IPS-15b (cell line): ENCODE data around the gene CLVS2.

Source experiments
- H3K27me3 ChIP-seq: one replicate; pipeline ENCODE4 v1.6.1; 2013; ENCODE audit warnings: low read length; ENCODE audit not compliant: control insufficient read depth, insufficient read depth
- H3K36me3 ChIP-seq: one replicate; pipeline ENCODE4 v1.6.1; 2013; ENCODE audit warnings: low read length; ENCODE audit not compliant: control insufficient read depth, insufficient read depth
- H3K4me1 ChIP-seq: one replicate; pipeline ENCODE4 v1.6.1; 2013; ENCODE audit warnings: mild to moderate bottlenecking, low read length; ENCODE audit not compliant: control insufficient read depth, insufficient read depth
- H3K4me3 ChIP-seq: one replicate; pipeline ENCODE4 v1.5.1; 2013; ENCODE audit warnings: low read depth, low read length
- H3K9ac ChIP-seq: one replicate; pipeline ENCODE4 v1.6.1; 2013; ENCODE audit warnings: low read depth, mild to moderate bottlenecking, low read length
- H3K9me3 ChIP-seq: one replicate; pipeline ENCODE4 v1.6.1; 2013; ENCODE audit warnings: mild to moderate bottlenecking, low read length; ENCODE audit not compliant: control insufficient read depth, insufficient read depth

The CLVS2 gene, protein sequence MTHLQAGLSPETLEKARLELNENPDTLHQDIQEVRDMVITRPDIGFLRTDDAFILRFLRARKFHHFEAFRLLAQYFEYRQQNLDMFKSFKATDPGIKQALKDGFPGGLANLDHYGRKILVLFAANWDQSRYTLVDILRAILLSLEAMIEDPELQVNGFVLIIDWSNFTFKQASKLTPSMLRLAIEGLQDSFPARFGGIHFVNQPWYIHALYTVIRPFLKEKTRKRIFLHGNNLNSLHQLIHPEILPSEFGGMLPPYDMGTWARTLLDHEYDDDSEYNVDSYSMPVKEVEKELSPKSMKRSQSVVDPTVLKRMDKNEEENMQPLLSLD

DNA sequence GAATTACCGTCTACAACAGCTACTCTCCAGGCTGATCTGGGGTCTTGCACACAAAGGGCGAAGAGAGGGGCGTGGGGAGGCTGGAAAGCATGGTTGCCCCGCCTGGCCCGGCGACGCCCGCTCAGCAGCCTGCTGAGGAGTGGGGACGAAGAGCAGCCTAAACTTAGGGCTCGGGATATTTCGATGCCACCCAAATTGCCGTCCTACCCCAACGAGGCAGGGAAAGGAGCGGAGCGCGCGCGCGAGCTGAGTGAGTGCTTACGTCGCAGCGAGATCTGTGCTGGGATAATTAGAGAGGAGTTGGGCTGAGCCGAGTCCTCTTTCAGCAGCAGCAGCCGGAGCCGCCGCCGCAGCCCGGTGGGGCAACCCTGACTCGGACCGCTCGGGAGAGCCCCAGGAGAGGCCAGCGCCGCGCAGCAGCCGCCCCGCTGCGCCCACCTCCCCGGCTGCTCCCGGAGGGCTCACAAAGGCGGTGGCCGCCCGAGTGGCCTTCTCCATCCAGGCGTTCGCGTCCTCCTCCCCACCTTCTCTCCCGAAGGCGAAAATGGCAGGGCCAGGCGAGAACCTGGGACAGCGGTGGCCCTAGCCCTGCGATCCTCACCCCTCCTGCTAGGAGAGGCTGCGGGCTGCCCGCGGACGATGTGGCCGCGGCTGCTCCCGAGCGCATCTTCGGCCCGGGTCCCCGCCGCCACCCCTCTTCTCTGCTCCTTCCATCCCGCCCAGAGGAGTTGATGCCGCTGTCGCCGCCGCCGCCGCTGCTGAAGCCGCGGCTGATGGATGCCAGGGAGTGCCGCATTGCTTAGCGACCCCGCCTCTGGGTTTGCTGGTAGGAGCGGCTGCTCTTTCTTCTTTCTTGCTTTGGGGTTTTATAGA is at the start of gene CLVS2:
TSS of gene CLVS2 (plus strand) at position 315 of the 873 bp plus-strand sequence. CDS start 1,543 bp downstream, outside the sequence.
- Histone ChIP-seq H3K36me3 (no peaks in the 10 kb centered on the region), H3K4me1 (no peaks in the 10 kb centered on the region), H3K9ac (no peak within 1 kb of the TSS), H3K27me3 (peaks cover 59% of the 10 kb centered on the region), H3K4me3 (peak within 1 kb of the TSS; percentile 68), H3K9me3 (no peaks in the 10 kb centered on the region)

DNA sequence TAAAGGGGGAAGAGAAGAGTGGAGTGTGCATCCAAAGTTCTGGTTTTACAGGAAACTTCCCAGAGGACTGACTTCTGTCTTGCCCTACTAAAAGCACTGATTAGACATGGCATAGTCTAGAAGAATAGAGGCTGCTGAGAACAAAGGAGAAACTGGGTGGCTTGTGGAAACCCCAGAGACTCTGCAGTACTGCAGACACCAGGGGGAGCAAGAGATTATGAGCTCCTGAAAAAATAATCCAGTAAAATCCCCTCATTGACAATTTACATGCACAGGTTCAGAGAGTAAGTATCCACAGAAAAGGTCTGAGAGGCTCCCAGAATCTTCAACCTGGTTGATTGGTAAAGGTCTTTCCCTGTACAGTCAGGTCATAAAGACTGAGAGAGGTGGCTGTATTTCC is 48.7 kb upstream of the CLVS2 start:
- Histone ChIP-seq H3K9ac (no peak overlapping the region), H3K4me3 (no peak overlapping the region), H3K4me1 (no peaks in the 10 kb centered on the region), H3K27me3 (no peaks in the 10 kb centered on the region), H3K9me3 (no peaks in the 10 kb centered on the region), H3K36me3 (no peaks in the 10 kb centered on the region)

DNA sequence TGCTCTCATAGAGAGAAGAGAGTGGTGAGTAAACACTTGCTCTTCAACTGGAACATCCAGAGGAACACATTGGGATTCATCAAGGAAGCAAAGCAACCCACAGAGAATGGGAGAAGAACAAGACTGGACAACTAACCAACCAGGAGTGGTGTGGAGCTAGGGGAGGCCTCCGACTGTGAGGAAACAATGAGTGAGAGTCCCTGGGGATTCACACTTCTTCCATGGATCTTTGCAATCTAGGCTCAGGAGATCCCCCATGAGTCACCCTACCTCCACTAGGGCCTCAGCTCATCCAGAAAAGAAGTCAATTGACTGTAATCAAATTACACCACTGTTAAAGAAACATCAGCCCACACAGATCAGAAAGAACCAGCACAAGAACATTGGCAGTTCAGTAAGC is 42.3 kb upstream of the CLVS2 start:
- Histone ChIP-seq H3K9me3 (no peaks in the 10 kb centered on the region), H3K9ac (no peak overlapping the region), H3K4me3 (no peak overlapping the region), H3K27me3 (no peaks in the 10 kb centered on the region), H3K4me1 (no peaks in the 10 kb centered on the region), H3K36me3 (no peaks in the 10 kb centered on the region)

DNA sequence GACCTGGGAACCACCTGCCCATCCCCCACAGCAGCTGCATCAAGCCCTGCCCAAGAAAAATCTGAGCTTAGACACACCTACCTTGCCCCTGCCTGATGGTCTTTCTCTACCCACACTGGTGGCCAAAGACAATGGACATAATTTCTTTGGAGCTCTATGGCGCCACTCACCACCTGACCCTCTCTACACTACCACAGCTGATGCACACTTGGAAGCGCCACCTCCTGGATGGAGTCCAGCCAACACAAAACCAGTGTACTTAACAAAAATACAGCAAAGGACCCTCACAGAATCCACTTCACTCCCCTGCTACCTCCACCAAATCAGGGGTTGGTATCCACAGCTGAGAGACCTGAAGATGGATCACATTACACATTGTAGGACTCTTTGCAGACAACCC is 39.7 kb upstream of the CLVS2 start:
- H3K9me3 ChIP-seq: no peaks in the 10 kb centered on the region
- H3K9ac ChIP-seq: no peak overlapping the region
- H3K27me3 ChIP-seq: no peaks in the 10 kb centered on the region
- no peaks in the 10 kb centered on the region for H3K4me1 ChIP-seq
- H3K36me3 ChIP-seq: no peaks in the 10 kb centered on the region
- no peak overlapping the region for H3K4me3 ChIP-seq

DNA sequence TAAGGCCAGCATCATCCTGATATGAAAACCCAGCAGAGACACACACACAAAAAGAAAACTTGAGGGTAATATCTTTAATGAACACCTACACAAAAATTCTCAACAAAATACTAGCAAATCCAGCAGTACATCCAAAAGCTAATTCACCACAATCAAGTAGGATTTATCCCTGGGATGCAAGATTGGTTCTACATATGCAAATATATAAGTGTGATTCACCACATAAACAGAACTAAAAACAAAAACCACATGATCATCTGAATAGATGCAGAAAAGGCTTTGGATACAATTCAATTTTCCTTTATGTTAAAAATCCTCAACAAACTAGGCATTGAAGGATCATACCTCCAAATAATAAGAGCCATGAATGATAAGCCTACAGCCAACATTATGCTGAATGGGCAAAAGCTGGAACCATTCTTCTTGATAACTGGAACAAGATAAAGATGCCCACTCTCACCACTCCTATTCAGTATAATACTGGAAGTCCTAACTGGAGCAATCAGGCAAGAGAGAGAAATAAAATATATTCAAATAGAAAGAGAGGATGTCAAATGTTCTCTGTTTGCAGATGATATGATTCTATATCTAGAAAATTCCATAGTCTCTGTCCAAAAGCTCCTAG is 33.9 kb upstream of the CLVS2 start:
- H3K4me3 ChIP-seq: no peak overlapping the region
- H3K27me3 ChIP-seq: no peaks in the 10 kb centered on the region
- H3K4me1 ChIP-seq: no peaks in the 10 kb centered on the region
- no peaks in the 10 kb centered on the region for H3K36me3 ChIP-seq
- no peaks in the 10 kb centered on the region for H3K9me3 ChIP-seq
- no peak overlapping the region for H3K9ac ChIP-seq

DNA sequence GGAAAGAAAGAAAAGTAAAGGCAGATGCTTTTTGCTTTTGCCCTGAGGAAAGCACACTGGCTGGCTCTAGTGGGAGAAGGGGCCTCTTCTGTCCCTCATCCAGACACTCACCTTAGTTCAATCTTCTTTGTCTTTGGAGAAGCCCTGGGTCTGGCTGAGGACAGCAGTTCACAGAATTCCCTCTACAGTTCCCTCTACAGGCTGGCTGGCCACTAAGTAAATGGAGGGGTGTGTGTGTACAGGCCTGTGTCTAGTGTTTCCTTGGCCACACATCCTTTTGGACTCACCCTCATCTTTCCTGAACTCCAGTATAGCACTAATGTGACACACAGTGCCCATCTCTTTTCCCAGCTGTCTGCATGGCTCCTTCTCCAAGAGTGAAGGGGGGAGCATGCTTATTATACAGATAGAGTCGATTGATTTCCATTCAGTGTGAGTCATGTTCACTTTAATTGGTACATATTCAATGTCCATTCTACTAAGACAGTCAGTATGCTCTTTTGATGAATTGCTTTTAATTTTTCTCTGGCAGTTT is 26.0 kb upstream of the CLVS2 start:
- H3K9me3 ChIP-seq: no peaks in the 10 kb centered on the region
- no peak overlapping the region for H3K9ac ChIP-seq
- H3K27me3 ChIP-seq: no peaks in the 10 kb centered on the region
- no peaks in the 10 kb centered on the region for H3K4me1 ChIP-seq
- no peak overlapping the region for H3K4me3 ChIP-seq
- no peaks in the 10 kb centered on the region for H3K36me3 ChIP-seq

DNA sequence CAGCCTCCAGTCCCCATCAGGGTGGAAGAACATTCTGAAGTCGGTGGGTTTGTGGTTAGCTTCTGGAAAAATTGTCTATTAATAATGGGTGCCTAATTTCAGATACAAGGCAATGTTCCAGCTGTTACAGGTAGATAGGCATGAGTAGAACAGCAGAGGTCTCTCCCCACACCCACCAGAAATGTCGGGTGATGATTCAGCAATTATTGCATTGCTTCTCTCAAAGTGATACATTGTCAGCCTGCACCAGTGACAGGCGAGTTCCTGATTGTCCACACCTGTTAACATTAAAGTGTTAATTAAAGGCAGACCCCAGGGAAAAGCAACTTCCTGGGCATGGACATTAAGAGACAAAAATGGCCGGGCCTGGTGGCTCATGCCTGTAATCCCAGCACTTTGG is 18.9 kb upstream of the CLVS2 start:
- Histone ChIP-seq H3K9ac (no peak overlapping the region), H3K9me3 (no peaks in the 10 kb centered on the region), H3K36me3 (no peaks in the 10 kb centered on the region), H3K27me3 (no peaks in the 10 kb centered on the region), H3K4me1 (no peaks in the 10 kb centered on the region), H3K4me3 (no peak overlapping the region)

DNA sequence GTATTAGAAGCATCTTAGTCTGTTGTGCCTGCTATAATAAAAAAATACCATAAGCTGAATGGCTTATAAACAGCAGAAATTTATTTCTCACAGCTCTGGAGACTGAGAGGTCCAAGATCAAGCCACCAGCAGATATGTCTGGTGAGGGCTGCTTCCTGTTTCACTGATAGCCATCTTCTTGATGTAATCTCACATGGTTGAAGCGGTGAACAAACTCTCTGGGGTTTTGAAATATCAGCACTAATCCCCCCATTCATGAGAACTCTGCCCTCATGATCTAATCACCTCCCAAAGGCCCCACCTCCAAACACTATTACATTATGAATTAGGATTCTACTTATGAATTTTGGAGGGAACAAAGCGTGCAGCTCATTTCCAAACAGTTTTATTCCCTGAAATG is 11.6 kb upstream of the CLVS2 start:
- no peak overlapping the region for H3K4me3 ChIP-seq
- H3K9me3 ChIP-seq: no peaks in the 10 kb centered on the region
- H3K27me3 ChIP-seq: no peaks in the 10 kb centered on the region
- H3K9ac ChIP-seq: no peak overlapping the region
- H3K36me3 ChIP-seq: no peaks in the 10 kb centered on the region
- no peaks in the 10 kb centered on the region for H3K4me1 ChIP-seq

DNA sequence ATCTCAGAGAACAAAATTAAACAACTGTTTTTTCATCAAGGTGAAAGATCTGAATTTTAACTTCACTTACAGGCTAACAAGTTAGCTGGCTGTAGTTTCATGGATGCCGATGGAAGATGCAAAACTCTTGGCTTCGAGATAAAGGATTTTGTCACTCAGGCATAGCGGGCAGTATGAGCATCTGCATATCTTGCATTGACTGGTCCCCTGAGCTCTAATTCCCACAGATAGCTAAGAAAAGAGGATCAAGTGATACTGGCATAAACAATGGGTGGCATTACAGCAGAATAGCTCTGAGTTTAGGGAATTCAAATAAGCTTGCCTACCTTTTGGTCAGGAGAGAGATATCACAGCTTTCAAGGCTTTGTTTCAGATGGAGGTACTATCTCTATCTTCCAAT is 1.8 kb upstream of the CLVS2 start:
- Histone ChIP-seq H3K9me3 (no peaks in the 10 kb centered on the region), H3K36me3 (no peaks in the 10 kb centered on the region), H3K9ac (no peak overlapping the region), H3K27me3 (peaks cover 59% of the 10 kb centered on the region), H3K4me3 (no peak overlapping the region), H3K4me1 (no peaks in the 10 kb centered on the region)

DNA sequence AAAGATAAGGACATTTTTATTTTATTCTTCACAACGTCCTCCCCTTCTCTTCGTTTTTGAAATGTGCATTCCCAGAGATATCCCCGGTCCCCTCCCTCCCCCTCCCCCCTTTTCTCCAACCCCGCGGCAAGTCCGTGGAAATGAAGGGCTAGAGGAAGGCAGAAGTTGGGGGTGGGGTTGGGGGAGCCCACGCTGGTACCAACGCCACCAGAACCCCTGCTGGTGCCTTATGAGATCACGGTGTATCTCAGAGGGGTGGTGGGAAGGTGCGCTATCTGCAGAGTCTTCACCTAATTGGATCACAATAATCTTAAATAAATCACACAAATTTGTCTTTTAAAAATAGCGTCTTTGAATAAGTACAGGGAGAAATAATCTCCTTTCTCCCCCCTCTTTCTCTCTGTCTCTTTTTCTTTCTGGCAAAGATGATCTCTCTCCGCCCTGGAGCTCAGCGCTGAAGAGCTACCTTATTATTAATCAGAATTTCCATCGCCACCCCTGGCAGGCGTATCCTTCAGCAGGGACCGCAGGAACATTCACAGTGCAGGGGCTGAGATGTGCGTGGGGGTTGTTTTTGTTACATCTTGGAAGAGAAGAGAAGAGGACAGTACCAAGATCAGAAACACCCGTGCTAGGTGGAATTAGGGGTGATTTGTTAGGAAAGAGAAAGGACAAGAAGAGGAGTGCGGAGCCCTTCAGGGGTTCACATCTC is 915 bp downstream of the CLVS2 start:
- Histone ChIP-seq H3K4me1 (no peaks in the 10 kb centered on the region), H3K4me3 (peak overlapping the region; percentile 68), H3K9me3 (no peaks in the 10 kb centered on the region), H3K9ac (no peak overlapping the region), H3K27me3 (peaks cover 59% of the 10 kb centered on the region), H3K36me3 (no peaks in the 10 kb centered on the region)

DNA sequence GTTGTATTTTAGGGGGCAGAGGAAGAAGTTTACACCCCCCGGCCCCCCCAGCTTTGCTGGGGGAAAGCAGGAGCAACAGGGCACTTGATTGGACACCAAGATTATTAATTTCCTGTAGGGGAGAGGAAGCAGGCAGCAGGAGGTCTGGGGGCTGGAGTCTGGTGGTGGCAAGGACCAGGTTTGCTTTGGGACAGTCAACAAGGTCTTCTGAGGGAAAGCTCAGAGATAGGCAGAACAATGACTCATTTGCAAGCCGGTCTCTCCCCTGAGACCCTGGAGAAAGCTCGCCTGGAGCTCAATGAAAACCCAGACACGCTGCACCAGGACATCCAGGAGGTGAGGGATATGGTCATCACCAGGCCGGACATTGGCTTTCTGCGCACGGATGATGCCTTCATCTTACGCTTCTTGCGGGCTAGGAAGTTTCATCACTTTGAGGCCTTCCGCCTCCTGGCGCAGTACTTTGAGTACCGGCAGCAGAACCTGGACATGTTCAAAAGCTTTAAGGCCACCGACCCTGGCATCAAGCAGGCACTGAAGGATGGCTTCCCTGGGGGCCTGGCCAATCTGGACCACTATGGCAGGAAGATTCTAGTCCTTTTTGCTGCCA is 1.6 kb downstream of the CLVS2 start:
- Histone ChIP-seq H3K27me3 (peaks cover 56% of the 10 kb centered on the region), H3K4me3 (peak overlapping the region; percentile 68), H3K9ac (no peak overlapping the region), H3K9me3 (no peaks in the 10 kb centered on the region), H3K4me1 (no peaks in the 10 kb centered on the region), H3K36me3 (no peaks in the 10 kb centered on the region)
